CD4-positive, alpha-beta T cell (primary cell): ENCODE measurements around the gene RSRC1. TPM values are rescaled to one million over a fixed set of nuclear protein-coding genes. Genes with fewer than 3 reads are reported as not detected.

Source experiments
- ATAC-seq: fragments of 200-7000 bp; cut with Tn5 transposase; one replicate; pipeline ENCODE4 v1.10.0; 2022; ENCODE audit warnings: mild to moderate bottlenecking; ENCODE audit not compliant: poor library complexity
- CTCF ChIA-PET: fragments of 350-600 bp; sonication (Branson Sonifier 250); formaldehyde crosslinking; loops from one replicate; lab custom pipeline; 2021; ENCODE audit warnings: antibody characterized with exemption, inconsistent platforms; lab: Charles Lee
- POLR2A ChIA-PET: fragments of 350-600 bp; sonication (Branson Sonifier 250); formaldehyde crosslinking; loops from one replicate; lab custom pipeline; 2021; ENCODE audit warnings: antibody characterized with exemption, inconsistent platforms; lab: Charles Lee
- DNase-seq, 14 experiments: peaks; one replicate each; pipeline ENCODE4 v3.0.0-alpha.2; 2013 to 2020; ENCODE audit warnings: mixed read lengths in 2 of 14
- H3K27ac ChIP-seq, 2 donors: one replicate each; pipeline versions ENCODE4 v1.5.1 to v1.7.0; 2013; ENCODE audit warnings: low read length in 2 of 2, low read depth in 1 of 2, mild to moderate bottlenecking in 1 of 2
- H3K27me3 ChIP-seq, 2 experiments: 1 replicate in 1 of 2; 2 replicates in 1 of 2; pipeline versions ENCODE4 v1.6.1 to v1.7.0; 2013; ENCODE audit warnings: low read length in 2 of 2, control low read depth in 1 of 2, mild to moderate bottlenecking in 1 of 2, moderate library complexity in 1 of 2; ENCODE audit not compliant: insufficient read depth in 2 of 2, control insufficient read depth in 1 of 2
- H3K36me3 ChIP-seq: one replicate; pipeline ENCODE4 v1.6.1; 2013; ENCODE audit warnings: low read length, control low read depth; ENCODE audit not compliant: insufficient read depth
- H3K4me1 ChIP-seq: one replicate; pipeline ENCODE4 v1.6.1; 2013; ENCODE audit warnings: low read length, control low read depth; ENCODE audit not compliant: insufficient read depth
- H3K4me3 ChIP-seq: one replicate; pipeline ENCODE4 v1.5.1; 2013; ENCODE audit warnings: mild to moderate bottlenecking, low read length, moderate library complexity
- H3K9me3 ChIP-seq, 2 experiments: 1 replicate in 1 of 2; 2 replicates in 1 of 2; pipeline versions ENCODE4 v1.6.1 to v1.7.0; 2013; ENCODE audit warnings: low read length in 2 of 2, mild to moderate bottlenecking in 2 of 2, control low read depth in 1 of 2, moderate library complexity in 1 of 2; ENCODE audit not compliant: control insufficient read depth in 1 of 2, insufficient read depth in 1 of 2
- H3K27ac Mint-ChIP-seq: one replicate; pipeline ENCODE4 v1.8.0; 2020; ENCODE audit warnings: mixed read lengths
- H3K27me3 Mint-ChIP-seq: one replicate; pipeline ENCODE4 v1.8.0; 2021; ENCODE audit warnings: mixed read lengths
- H3K36me3 Mint-ChIP-seq: one replicate; pipeline ENCODE4 v1.8.0; 2021; ENCODE audit warnings: low read depth, mixed read lengths
- H3K4me1 Mint-ChIP-seq: one replicate; pipeline ENCODE4 v1.8.0; 2021; ENCODE audit warnings: low read depth, mixed read lengths
- H3K4me3 Mint-ChIP-seq: one replicate; pipeline ENCODE4 v1.8.0; 2020; ENCODE audit warnings: mild to moderate bottlenecking, mixed read lengths
- H3K9me3 Mint-ChIP-seq: one replicate; pipeline ENCODE4 v1.8.0; 2020; ENCODE audit warnings: mixed read lengths
- CTCF ChIP-seq: fragments of 200-600 bp; IDR thresholded peaks from one replicate; pipeline ENCODE4 v1.8.0; 2022; ENCODE audit warnings: antibody characterized with exemption, mild to moderate bottlenecking
- intact Hi-C, 2 experiments: fragments of 100-400 bp; cut with DNase I in 1 of 2; cut with micrococcal nuclease in 1 of 2; formaldehyde crosslinking; loops; one replicate each; pipeline versions ENCODE4 v1.15.1 to v1.9.0; 2023 to 2025; cut with DNase I, micrococcal nuclease
- total RNA-seq, 174 experiments: library from RNA in 2 of 174; stranded (reverse) in 2 of 174; gene quantifications; one replicate each; pipeline ENCODE4 v1.2.3 and lab custom pipeline; 2021 to 2026

The RSRC1 gene
- total RNA-seq, 2 experiments from 2014 or later: 22.3 to 24.6 TPM

- H3K27ac Mint-ChIP-seq: no peak overlapping the region
- no peak for TF ChIP-seq CTCF
Measured at GRCh38 chr3:158185711-158186110, 75.8 kb downstream of the RSRC1 start.

GRCh38 chr3:158200955-158201354 lies 91.1 kb downstream of the RSRC1 start:
- H3K36me3 Mint-ChIP-seq: peaks cover 88% of the 10 kb centered on the region
- H3K27me3 Mint-ChIP-seq: no peaks in the 10 kb centered on the region
- intact Hi-C loops: no loop called here

More at GRCh38 chr3:158185711-158186110, 75.8 kb downstream of the RSRC1 start:
- Mint-ChIP-seq H3K9me3 (no peaks in the 10 kb centered on the region), H3K4me3 (no peak overlapping the region), H3K4me1 (peaks cover 24% of the 10 kb centered on the region), H3K27me3 (no peaks in the 10 kb centered on the region), H3K36me3 (peaks cover 13% of the 10 kb centered on the region)
- intact Hi-C loops: no loop called here
- Histone ChIP-seq H3K4me3 (no peak overlapping the region), H3K27me3 (no peaks in the 10 kb centered on the region), H3K27ac (no peak overlapping the region), H3K36me3 (no peaks in the 10 kb centered on the region), H3K4me1 (no peaks in the 10 kb centered on the region), H3K9me3 (peaks cover 0 to 2% of the 10 kb centered on the region in 2 experiments)
- ChIA-PET POLR2A (no interaction called here), CTCF (no interaction called here)
- ATAC-seq: no peak
- DNase-seq: no peak

GRCh38 chr3:158205324-158205723 lies 95.4 kb downstream of the RSRC1 start:
- CTCF ChIA-PET: no interaction called here
- DNase-seq: no peak

More at GRCh38 chr3:158200955-158201354, 91.1 kb downstream of the RSRC1 start:
- no peak for DNase-seq
- no peak overlapping the region for H3K4me3 ChIP-seq
- Mint-ChIP-seq H3K9me3 (peaks cover 21% of the 10 kb centered on the region), H3K4me3 (no peak overlapping the region), H3K4me1 (peaks cover under 1% of the 10 kb centered on the region), H3K27ac (no peak overlapping the region)
- no peaks in the 10 kb centered on the region for H3K27me3 ChIP-seq
- H3K9me3 ChIP-seq: peaks cover 9 to 21% of the 10 kb centered on the region in 2 experiments
- ChIA-PET CTCF (no interaction called here), POLR2A (no interaction called here)
- TF ChIP-seq CTCF: no peak
- H3K4me1 ChIP-seq: no peaks in the 10 kb centered on the region
- H3K36me3 ChIP-seq: peaks cover 2% of the 10 kb centered on the region
- H3K27ac ChIP-seq: no peak overlapping the region
- no peak for ATAC-seq

More at GRCh38 chr3:158205324-158205723, 95.4 kb downstream of the RSRC1 start:
- Histone ChIP-seq H3K36me3 (no peaks in the 10 kb centered on the region), H3K27me3 (no peaks in the 10 kb centered on the region), H3K4me3 (no peak overlapping the region), H3K4me1 (no peaks in the 10 kb centered on the region), H3K9me3 (peaks cover 4 to 14% of the 10 kb centered on the region in 2 experiments), H3K27ac (no peak overlapping the region)
- ATAC-seq: no peak
- POLR2A ChIA-PET: no interaction called here
- Mint-ChIP-seq H3K4me3 (no peak overlapping the region), H3K27ac (no peak overlapping the region), H3K4me1 (peaks cover 10% of the 10 kb centered on the region), H3K36me3 (peaks cover 83% of the 10 kb centered on the region), H3K27me3 (no peaks in the 10 kb centered on the region), H3K9me3 (peaks cover 8% of the 10 kb centered on the region)
- intact Hi-C loops: no loop called here
- TF ChIP-seq CTCF: no peak
